ENCODE data around the gene CYP2B6.
"Not testable (repeated sequence)": the region's sequence is repeated elsewhere in the genome, so short reads cannot be mapped to it uniquely, and the experiment has no call there.

Gene CYP2B6

GRCh38 chr19:41045095-41045494 lies 54.0 kb downstream of the CYP2B6 start:
- not testable (repeated sequence) for DNase-seq

- no peak for DNase-seq
Measured at GRCh38 chr19:41050426-41050825, 59.3 kb downstream of the CYP2B6 start.

GRCh38 chr19:41052162-41052561 lies 61.1 kb downstream of the CYP2B6 start:
- not testable (repeated sequence) for DNase-seq

GRCh38 chr19:41053331-41053730 lies 62.2 kb downstream of the CYP2B6 start:
- DNase-seq: not testable (repeated sequence)

GRCh38 chr19:41064974-41065569 lies 74.0 kb downstream of the CYP2B6 start:
- no peak for DNase-seq
